ENCODE measurements around the gene MAD2L1BP.

- no peak for TF ChIP-seq ISL1 (CRISPR knock-in tag; IDR thresholded peaks at IDR 0.05)
- no peak for TF ChIP-seq BACH2 (CRISPR knock-in tag; IDR thresholded peaks at IDR 0.05; ENCODE audit: borderline replicate concordance)
- no peak for TF ChIP-seq SNAI2 (CRISPR knock-in tag; IDR thresholded peaks at IDR 0.05)
- no peak for TF ChIP-seq PATZ1 (CRISPR knock-in tag; IDR thresholded peaks at IDR 0.05; ENCODE audit: borderline replicate concordance)
- no peak for TF ChIP-seq POU6F1 (CRISPR knock-in tag; IDR thresholded peaks at IDR 0.05; ENCODE audit: borderline replicate concordance, low read depth)
- TF ChIP-seq CREB5 (CRISPR knock-in tag; IDR thresholded peaks at IDR 0.05; ENCODE audit: low read depth) = no peak
- no peak for TF ChIP-seq CSDC2 (CRISPR knock-in tag; IDR thresholded peaks at IDR 0.05)
- TF ChIP-seq ZNF8 (CRISPR knock-in tag; IDR thresholded peaks at IDR 0.05) = no peak
- TF ChIP-seq ZFP30 (CRISPR knock-in tag; IDR thresholded peaks at IDR 0.05) = no peak
- no peak for TF ChIP-seq TOX (CRISPR knock-in tag; IDR thresholded peaks at IDR 0.05; ENCODE audit: borderline replicate concordance)
- no peak for TF ChIP-seq TSHZ2 (CRISPR knock-in tag; IDR thresholded peaks at IDR 0.05)
- no peak for TF ChIP-seq RARB (CRISPR knock-in tag; IDR thresholded peaks at IDR 0.05)
These were observed 18.7 kb upstream of the MAD2L1BP start for GRCh38 chr6:43616725-43617472.

Data from SK-N-SH treated with all-trans-retinoic acid at 6 μM for 48 hours (cell line).